HG02943 (cell line): Measurements from ENCODE around the gene FBXW8.

Experiments used
- ATAC-seq: cut with Tn5 transposase; IDR thresholded peaks from one replicate; pipeline ENCODE4 v1.9.1; 2021; ENCODE audit warnings: mild to moderate bottlenecking, low read depth, moderate library complexity; ENCODE audit not compliant: unreplicated experiment

FBXW8 gene

DNA sequence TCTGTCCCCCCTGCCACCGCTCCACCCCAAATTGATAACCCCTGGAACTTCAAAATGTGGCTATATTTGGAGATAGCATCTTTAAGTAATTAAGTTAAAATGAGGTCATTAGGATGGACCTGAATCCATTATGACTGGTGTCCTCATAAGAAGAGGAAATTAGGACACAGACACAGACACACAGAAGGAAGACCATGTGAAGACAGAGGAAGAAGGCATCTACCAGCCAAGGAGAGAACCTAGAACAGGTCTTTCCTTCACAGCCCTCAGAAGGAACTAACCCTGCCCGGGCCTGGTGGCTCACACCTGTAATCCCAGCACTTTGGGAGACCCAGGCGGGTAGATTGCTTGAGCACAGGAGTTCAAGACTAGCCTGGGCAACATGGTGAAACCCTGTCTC is 25.9 kb upstream of the FBXW8 start:
- ATAC-seq = no peak

DNA sequence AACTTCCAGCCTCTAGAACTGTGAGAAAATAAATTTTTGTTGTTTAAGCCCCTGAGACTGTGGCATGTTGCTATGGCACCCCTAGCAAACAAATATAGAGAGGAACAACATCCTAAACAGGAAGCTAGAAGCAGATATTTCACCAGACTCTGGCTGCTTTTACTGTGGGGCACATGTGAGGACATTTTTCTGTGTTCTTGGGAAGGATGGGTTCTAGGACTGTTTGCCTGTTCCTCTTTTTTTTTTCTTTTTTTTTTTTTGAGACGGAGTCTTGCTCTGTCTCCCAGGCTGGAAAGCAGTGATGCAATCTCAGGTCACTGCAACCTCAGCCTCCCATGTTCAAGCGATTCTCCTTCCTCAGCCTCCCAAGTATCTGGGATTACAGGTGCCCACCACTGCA is 25.3 kb upstream of the FBXW8 start:
- ATAC-seq = no peak

DNA sequence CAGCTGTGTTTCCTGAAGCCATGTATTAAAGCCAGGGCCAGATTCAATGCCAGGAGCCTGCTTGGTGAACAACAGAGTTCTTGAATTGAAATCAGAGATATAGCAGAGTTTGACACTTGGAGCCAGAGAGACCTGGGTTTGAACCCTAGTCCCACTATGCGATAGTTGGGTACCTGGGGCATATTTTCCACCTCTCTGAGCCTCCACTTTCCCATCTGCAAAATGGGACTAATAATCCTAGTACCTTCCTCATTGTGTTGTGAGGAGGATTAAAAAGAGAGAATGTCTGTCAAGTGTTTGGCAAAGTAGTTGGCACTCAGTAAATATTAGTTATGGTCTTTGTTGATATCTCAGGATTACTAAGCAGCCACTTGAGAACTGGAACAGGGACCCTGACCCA is 23.5 kb upstream of the FBXW8 start:
- no peak for ATAC-seq

DNA sequence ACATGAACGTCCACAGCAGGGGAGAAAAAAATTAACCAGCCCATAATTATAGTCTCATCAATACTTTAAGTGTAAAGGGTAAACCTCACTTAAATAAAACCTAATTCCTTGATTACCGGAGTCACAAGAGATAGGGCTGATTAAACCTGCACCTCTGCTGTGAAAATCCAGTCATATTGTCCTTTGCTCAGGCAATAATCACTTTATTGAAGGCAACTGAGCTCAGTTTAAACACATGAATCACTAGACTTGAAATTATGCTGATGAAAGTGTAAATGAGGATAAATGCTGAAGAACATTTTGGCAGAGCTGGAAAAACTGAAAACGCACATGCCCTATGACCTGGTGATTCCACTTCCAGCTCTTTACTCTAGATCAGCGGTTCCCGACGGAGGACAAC is 22.9 kb upstream of the FBXW8 start:
- ATAC-seq = no peak

DNA sequence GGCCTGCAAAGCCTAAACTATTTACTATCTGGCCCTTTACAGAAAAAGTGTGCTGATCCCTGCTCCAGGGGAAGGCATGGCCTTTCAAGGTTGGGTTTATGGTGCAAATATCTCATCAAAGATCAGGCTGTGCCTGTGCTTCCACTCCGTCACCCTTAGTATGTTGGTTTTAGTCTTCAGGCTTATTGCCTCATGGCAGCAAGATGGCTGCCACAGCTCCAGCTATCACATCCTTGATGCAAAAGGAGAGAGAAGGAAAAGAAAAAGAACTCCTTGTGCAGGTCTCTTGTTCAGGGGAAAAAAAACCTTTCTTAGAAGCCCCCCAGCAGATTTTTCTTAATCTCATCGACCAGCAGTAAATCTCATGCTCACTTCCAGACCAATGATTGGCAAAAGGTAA is 20.4 kb upstream of the FBXW8 start:
- no peak for ATAC-seq

DNA sequence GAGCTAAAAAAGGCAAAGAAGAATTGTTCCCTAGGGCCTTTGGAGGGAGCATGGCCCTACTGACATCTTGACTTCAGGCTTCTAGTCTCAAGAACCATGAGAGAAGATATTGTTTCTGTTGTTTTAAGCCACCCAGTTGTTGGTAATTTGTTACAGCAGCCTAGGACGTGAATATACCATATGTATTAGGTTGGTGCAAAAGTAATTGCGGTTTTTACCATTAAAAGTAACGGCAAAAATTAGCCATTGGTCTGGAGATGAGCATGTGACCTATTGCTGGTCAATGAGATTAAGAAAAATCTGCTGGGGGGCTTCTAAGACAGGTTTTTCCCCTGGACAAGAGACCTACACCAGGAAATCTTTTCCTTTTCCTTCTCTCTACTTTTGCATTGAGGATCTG is 19.7 kb upstream of the FBXW8 start:
- ATAC-seq = no peak

DNA sequence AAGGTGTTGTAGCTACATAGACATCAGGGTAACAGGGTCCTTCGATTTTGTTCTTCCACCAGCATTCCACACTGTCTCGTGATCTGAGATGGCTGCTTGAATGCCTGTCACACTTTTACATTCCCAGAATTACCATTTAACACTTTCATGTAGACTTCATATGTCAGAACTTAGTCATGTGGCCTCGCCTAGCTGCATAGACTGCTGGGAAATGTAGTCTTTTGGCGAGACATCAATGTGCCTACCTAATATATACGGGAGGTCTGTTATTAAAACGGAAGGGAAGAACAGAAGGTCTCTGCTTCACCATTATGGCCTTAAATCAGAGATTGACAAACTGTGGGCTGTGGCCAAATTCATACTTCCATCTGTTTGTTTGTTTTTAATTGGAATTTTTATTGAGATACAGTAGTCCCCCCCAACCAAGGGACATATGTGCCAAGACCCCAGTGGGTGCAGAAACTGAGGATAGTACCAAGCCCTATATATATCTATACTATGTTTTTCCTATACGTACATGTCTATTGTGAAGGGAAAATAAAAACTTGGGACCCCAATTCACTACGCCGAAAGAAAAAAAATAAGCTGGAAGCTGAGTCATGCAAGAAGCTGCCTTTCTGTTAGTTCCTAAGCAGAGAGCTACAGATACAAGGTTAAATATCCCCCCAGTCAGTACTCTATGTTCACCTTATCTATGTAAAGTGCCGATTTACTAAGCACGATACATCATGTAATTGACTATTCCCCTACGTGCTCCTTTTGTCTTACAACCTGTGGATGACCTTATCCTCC is 18.2 kb upstream of the FBXW8 start:
- no peak for ATAC-seq

DNA sequence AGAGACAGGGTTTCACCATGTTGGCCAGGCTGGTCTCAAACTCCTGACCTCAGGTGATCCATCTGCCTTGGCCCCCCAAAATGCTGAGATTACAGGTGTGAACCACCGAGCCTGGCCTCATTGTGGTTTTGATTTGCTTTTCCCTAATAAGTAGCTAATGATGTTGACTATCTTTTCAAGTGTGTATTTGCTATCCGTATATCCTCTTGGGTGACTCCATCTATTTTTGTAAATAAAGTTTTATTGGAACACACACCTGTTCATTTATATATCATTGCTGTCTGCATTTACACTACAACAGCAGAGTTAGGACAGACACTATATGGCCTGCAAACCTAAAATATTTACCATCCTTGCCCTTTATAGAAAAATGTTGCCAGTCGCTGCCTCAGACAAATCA is 15.8 kb upstream of the FBXW8 start:
- ATAC-seq = no peak

DNA sequence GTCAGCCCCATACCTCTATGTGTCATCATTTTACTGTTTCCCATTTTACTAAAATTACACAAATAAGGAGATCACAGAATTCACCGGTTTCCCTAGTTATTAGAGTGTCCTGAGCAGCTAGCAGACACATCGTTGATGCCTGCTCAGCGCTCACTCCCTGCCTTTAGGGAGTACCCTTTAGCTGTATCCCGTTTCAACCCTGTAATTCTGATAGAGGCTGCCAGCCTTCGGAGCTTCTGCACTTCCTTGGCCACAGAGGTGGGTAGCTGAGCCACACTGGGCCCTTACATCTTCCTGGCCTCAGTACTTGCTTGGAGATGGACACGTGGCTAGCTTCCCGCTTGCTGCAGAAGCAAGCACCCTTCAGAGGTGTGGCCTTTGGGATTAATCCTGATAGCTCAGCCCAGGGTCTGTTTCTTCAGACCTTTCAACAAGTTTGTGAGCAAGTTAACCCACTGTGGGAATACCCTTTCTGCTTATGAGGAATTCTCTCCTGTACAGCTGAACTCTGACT is 14.3 kb upstream of the FBXW8 start:
- ATAC-seq = no peak

DNA sequence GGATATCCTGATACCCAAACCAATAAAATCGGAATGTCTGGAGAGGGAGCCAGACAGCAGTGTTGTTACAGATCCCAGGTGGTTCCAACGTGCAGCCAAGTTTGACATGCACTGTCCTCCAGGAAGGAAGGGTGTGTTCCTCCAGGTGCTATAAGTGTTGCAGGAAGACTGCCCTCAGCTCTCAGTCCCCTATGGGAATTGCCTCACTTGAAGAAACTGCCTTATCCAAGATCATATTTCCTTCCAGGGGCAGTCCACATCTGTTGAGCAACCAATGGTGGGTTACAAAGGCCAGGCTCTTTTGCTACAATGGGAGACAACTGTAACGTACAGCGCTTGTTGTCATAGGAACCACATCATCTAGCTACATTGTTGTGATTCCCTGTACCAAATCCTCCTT is 13.3 kb upstream of the FBXW8 start:
- ATAC-seq = no peak

DNA sequence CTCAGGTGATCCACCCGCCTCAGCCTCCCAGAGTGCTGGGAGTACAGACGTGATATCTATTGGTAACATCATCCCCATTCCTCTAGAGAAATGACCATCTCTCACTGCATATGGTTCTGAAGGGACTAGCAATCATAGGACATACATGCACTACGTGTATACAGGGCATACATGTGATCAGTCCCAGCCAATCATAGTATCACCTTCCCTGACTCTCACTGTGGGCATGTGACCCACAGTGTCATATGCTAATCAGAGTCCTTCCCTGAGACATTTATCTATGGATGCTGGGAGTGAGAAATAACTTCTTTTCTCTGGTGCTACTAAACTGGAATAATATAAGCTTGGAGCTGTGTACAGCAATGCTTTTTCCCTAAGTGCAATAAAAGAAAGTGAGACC is 12.1 kb upstream of the FBXW8 start:
- no peak for ATAC-seq

DNA sequence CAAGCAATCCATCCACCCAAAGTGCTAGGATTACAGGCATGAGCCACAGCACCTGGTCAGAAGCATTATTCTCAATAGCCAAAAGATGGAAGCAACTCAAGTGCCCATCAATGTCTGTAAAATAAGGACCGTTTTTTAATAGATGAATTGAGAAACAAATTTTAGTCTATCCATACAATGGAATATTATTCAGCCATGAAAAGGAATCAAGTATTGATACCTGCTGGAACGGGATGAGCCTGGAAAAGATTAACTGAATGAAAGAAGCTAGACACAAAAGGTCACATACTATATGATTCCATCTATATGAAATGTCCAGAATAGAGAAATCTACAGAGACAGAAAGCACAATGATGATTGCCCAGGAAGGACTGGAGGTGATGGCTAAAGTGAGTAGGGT is 9.1 kb upstream of the FBXW8 start:
- no peak for ATAC-seq

DNA sequence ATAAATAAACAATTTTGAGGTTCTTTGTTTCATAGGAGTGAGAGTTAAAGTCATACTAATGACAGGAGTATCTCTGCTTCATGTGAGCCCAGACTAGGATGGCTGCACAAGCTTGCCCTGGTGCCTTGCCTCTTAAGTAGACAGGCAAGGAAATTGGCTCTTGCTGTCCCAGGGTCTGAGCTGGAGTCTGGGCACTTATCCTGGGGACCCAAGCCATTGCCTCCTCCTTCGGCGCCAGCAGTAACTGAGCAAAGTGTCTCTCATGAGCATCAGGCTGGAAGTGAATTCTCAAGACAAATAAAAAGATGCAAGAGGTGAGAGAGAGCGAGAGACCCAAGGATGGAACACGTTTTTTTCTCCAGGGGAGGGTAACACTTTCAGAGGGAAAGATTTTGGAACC is 6.9 kb upstream of the FBXW8 start:
- ATAC-seq = no peak

DNA sequence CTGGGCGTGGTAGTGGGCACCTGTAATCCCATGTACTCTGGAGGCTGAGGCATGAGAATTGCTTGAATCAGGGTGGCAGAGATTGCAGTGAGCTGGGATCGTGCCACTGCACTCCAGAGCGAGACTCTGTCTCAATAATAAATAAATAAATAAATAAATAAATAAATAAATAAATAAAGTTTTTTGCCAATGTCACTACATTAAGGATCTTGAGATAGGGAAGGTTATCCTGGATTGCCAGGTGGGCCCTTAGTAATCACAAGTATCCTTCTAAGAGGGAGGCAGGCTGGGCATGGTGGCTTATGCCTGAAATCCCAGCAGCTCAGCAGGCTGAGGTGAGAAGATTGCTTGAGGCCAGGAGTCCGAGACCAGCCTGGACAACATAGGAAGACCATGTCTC is 4.5 kb upstream of the FBXW8 start:
- ATAC-seq = no peak

DNA sequence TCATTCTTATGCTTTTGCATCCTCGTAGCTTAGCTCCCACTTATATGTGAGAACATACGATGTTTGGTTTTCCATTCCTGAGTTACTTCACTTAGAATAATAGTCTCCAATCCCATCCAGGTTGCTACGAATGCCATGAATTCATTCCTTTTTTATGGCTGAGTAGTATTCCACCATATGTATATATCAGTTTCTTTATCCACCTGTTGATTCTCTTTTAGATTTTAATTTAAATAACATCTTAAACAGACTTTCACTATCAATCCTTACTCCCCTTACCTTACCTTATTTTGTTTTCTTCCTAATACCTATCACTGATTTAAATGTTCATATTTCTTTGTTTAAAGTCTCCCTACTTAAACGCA is 488 bp upstream of the FBXW8 start:
- no peak for ATAC-seq

DNA sequence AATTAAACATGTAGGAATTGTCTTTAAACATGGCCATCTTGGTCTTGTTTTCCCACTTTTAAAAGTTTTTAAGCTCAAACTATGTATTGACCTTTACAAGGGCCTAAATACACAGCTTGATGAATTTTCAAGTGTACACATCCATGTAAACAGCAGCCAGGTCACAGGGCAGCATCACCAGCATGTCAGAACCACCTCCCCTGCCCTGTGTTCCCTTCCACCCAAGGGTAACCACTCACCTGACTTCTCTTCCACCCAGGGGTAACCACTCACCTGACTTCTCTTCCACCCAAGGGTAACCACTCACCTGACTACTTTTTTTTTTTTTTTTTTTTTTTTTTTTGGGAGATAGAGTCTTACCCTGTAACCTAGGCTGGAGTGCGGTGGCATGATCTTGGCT is 4.6 kb downstream of the FBXW8 start:
- no peak for ATAC-seq

DNA sequence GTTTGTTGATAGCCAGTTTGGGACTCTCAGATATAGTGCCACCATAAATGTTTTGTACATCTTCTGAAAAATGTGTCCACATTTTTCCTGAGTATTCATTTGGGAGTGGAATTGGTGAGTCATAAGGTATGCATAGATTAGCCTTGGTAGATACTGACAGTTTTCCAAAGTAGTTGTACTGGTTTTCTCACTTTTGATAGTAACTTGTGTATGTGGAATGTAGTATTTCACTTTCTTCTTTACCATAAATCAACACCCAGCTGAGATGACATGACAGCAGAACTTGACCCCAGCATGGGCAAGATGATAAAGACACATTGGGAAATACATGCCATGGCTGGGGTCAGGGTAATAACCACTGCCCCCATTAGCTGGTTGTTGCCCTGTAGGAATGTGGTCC is 5.4 kb downstream of the FBXW8 start:
- ATAC-seq = no peak

DNA sequence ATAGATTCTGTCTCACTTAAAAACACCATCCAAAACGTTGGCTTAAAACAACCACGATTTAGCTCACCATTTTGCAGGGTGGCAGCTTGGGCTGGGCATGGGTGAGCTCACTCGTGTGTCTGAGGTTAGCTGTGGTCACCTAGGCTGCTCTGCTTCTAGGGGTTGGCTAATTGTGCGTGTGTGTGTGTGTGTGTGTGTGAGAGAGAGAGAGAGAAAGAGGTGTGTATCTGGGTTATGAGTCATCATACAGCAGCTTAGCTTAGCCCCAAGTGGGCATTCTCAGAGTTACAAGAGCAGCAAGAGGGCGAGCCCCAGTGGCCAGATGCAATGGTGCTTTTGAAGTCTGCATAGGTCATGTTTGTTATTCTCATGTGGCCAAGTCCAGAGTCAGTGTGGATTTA is 6.0 kb downstream of the FBXW8 start:
- peak; percentile 79 for ATAC-seq

DNA sequence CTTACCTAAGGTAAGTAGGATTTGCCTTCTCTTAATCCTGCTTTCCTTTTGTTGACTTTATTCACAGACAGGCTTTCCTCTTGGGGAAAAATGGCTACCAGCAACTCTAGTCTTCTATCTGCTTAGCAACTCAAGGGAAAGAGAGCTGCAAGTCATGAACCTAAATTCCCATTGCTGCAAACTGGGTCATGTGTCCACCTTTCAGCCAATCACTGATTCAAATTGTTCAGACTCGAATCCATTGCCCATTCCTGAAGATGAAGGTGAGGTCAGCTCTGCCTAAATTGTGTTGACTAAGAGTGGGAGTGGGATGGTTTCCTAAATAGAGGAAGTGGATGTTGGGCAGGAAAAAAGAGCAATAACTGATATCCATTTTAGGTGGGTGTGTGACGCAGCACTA is 7.7 kb downstream of the FBXW8 start:
- ATAC-seq = no peak

DNA sequence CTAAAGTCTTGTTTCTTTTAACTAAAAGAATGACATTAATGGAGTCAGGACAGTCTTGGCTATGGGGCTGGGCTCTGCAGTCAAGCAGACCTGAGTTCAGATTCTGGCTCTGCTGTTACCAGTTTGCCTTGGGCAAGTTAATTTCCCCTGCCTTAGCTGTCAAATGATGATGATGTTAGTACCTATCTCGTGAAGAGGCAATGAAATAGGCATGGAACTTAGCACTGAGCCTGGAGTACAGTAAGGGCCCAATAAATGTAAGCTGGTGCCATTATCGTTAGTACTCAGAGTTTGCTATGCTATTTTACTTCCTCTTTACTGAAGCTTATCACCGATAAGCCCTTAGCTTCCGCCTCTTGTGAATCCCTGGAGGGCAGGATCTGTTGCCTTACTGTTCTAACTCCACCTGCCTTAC is 8.5 kb downstream of the FBXW8 start:
- ATAC-seq = no peak

DNA sequence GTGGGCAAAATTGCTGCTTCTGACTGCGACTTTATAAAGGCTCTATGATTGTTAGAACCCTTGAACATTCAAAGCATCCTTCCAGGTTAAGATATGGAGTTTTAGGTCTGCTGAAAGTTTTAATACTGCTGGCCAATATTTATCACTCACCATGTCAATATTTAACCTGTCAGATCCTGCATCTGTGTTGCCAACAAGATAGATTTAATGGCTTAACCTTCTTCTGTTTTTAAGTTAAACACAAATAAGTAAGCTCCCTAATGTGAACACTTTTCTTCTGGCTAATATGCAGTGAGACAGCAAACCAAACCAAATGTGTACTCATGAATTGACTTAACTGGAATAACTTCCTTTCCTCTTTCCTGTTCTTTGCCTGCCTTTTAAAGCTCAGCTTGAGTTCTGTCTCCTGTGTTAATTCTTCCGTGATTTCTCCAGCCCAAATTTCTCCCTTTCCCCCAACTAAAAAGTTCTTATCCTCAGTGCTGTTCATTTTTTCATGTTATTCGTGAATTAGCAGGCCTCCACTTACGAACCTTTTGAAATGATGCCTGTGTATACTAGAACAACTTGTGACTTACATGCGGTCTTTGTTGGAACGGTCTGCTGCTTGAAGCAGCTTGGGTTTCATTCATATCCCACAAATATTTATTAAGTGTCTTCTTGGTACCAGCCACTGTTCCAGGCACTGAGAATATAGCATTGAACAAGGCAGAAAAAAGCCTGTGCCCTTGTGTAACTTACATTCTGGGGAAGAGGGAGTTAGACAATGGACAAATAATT is 9.1 kb downstream of the FBXW8 start:
- ATAC-seq = no peak

DNA sequence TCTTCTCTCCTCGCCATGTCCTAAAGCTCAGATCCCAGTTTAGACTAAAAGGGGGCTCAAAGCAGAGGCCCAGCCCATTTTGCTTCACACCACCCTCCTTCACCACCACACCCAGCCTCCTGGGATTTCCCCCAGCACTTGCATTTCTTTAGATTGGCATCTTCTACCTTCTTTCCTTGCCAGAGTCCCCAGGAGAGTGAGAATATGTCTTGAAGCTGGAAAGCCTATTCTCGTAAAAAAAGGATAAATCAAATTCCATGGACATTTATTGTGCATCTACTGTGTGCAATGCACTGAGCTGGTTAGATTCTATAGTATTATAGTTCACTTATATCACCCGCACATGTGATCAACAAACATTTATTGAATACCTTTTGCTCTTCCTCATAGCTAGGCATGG is 10.2 kb downstream of the FBXW8 start:
- ATAC-seq = no peak
